Upper lobe of left lung (tissue), 6 donors: Measurements from ENCODE around the gene IGSF1. TPM values are rescaled to one million over a fixed set of nuclear protein-coding genes. Genes with fewer than 3 reads are reported as not detected.

Experiments used
- ATAC-seq, 2 donors: fragments of 200-7000 bp; cut with Tn5 transposase; one replicate each; pipeline ENCODE4 v1.9.1; 2022; ENCODE audit warnings: mild to moderate bottlenecking in 2 of 2, moderate library complexity in 2 of 2; ENCODE audit not compliant: low FRiP score in 2 of 2
- DNase-seq, 2 donors: peaks; one replicate each; pipeline ENCODE4 v3.0.0-alpha.2; 2019 to 2020
- H3K27ac ChIP-seq, 4 donors: fragments of 200-600 bp; sonication (generic); one replicate each; pipeline ENCODE4 v1.5.1; 2016 to 2019
- H3K27me3 ChIP-seq, 4 donors: fragments of 200-600 bp; sonication (generic); one replicate each; pipeline ENCODE4 v1.5.1; 2017 to 2019
- H3K36me3 ChIP-seq, 4 donors: fragments of 200-600 bp; sonication (generic); one replicate each; pipeline ENCODE4 v1.5.1; 2016 to 2019
- H3K4me1 ChIP-seq, 4 donors: fragments of 200-600 bp; sonication (generic); one replicate each; pipeline ENCODE4 v1.5.1; 2018 to 2019
- H3K4me3 ChIP-seq, 4 donors: fragments of 200-600 bp; sonication (generic); one replicate each; pipeline ENCODE4 v1.5.1; 2017 to 2019; ENCODE audit warnings: mild to moderate bottlenecking in 2 of 4, moderate library complexity in 1 of 4
- H3K9me3 ChIP-seq, 4 donors: fragments of 200-600 bp; sonication (generic); one replicate each; pipeline ENCODE4 v1.5.1; 2018 to 2019
- EP300 ChIP-seq, 4 donors: sonication (generic); formaldehyde crosslinking; IDR thresholded peaks; one replicate each; pipeline ENCODE4 v1.5.1; 2017; ENCODE audit warnings: antibody characterized with exemption in 4 of 4, control low read depth in 2 of 4
- POLR2A ChIP-seq, 4 donors: fragments of 450-650 bp; IDR thresholded peaks; one replicate each; pipeline ENCODE4 v1.5.1; 2016 to 2017; ENCODE audit warnings: antibody characterized with exemption in 4 of 4, mild to moderate bottlenecking in 2 of 4
- POLR2AphosphoS5 ChIP-seq, 2 donors: sonication (generic); formaldehyde crosslinking; IDR thresholded peaks; one replicate each; pipeline ENCODE4 v1.5.1; 2017; ENCODE audit warnings: antibody characterized with exemption in 2 of 2
- WGBS, 2 donors: methylation state at CpG; one replicate each; pipeline ENCODE4 v1.1.5; 2017 to 2018; 5-methylcytosine and 5-hydroxymethylcytosine counted together
- total RNA-seq, 6 donors: library from RNA; depleted of rRNA in 4 of 6; stranded (reverse); fragments of >200 nt in 4 of 6; gene quantifications; one replicate each; pipeline versions ENCODE4 v1.1.0 to v1.2.1, GENCODE V29; 2016 to 2021
- TF ChIP-seq, protein P1 (sequence below), 6 experiments: fragments of 450-650 bp in 4 of 6; fragments of 200-600 bp in 2 of 6; sonication (generic) in 2 of 6; IDR thresholded peaks; one replicate each; pipeline ENCODE4 v1.5.1; 2016 to 2019; ENCODE audit warnings: antibody characterized with exemption in 6 of 6
- donor health status: DM: no; HTN: no; CAD: no; lungs with moderate emphysema.
- donor health status: DM: no; HTN: yes; CAD: no; lungs with severe emphysema.

Gene IGSF1
- total RNA-seq, 6 donors from 2014 or later: 0.03 to 0.76 (median 0.39) TPM; not detected in 3

DNA sequence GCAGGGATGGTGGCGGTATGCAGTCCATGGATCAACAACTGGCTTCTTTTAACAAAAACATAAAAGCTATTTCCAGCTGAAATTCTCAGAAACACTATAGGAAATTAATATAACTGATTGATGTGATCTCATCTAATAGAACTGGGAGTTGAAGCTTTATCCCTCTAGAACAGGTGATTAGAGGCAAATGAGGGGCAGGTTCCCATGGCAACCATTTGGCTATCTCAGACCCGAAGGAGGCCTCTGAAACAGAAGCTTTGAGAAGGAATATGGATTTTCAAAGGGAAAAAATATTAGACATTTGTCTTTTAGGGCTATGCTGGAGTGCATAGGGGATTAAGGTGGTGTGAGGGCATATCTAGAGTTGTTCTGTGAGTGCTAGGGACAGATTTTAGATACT lies 50.0 kb downstream of the IGSF1 start:
- no peak for DNase-seq
- Histone ChIP-seq H3K4me1 (no peaks in the 10 kb centered on the region), H3K27me3 (no peaks in the 10 kb centered on the region), H3K36me3 (no peaks in the 10 kb centered on the region), H3K27ac (no peak overlapping the region), H3K9me3 (no peaks in the 10 kb centered on the region), H3K4me3 (no peak overlapping the region)
- 72 to 78% methylated on average over 2 of the region's 2 CpGs for WGBS, 2 donors
- TF ChIP-seq POLR2AphosphoS5 (IDR thresholded peaks at IDR 0.05) (no peak), EP300 (IDR thresholded peaks at IDR 0.05) (no peak), POLR2A (IDR thresholded peaks at IDR 0.05) (no peak)
- TF ChIP-seq, protein P1, sequence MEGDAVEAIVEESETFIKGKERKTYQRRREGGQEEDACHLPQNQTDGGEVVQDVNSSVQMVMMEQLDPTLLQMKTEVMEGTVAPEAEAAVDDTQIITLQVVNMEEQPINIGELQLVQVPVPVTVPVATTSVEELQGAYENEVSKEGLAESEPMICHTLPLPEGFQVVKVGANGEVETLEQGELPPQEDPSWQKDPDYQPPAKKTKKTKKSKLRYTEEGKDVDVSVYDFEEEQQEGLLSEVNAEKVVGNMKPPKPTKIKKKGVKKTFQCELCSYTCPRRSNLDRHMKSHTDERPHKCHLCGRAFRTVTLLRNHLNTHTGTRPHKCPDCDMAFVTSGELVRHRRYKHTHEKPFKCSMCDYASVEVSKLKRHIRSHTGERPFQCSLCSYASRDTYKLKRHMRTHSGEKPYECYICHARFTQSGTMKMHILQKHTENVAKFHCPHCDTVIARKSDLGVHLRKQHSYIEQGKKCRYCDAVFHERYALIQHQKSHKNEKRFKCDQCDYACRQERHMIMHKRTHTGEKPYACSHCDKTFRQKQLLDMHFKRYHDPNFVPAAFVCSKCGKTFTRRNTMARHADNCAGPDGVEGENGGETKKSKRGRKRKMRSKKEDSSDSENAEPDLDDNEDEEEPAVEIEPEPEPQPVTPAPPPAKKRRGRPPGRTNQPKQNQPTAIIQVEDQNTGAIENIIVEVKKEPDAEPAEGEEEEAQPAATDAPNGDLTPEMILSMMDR (IDR thresholded peaks at IDR 0.05): no peak
- no peak for ATAC-seq

DNA sequence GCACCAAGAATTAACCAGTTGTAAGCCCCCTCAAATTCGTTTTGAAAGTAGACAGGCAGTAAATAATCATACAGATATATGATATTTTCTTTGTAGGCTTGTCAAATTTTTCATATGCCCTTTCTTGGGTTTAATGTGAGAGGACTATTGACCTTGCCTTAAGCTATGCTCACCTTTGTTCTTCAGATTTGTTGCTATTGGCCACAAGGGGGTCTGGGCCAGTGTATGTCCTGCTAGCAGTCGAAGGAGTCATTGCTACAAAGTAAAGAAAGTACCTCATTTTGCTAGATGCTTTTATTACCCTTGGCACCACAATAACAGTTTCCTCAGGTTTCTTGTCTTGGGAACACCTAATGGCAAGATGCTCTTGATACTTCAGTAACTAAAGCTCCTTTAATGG lies 51.7 kb downstream of the IGSF1 start:
- no peaks in the 10 kb centered on the region for H3K27me3 ChIP-seq
- H3K4me1 ChIP-seq: no peaks in the 10 kb centered on the region
- no peaks in the 10 kb centered on the region for H3K9me3 ChIP-seq
- WGBS, 2 donors: 38 to 47% methylated on average over 1 to 2 of the region's 2 CpGs
- H3K36me3 ChIP-seq: no peaks in the 10 kb centered on the region
- DNase-seq: no peak
- no peak for ATAC-seq
- no peak overlapping the region for H3K4me3 ChIP-seq
- TF ChIP-seq POLR2AphosphoS5 (IDR thresholded peaks at IDR 0.05) (no peak), POLR2A (IDR thresholded peaks at IDR 0.05) (no peak), EP300 (IDR thresholded peaks at IDR 0.05) (no peak)
- TF ChIP-seq, protein P1 (IDR thresholded peaks at IDR 0.05): no peak
- H3K27ac ChIP-seq: no peak overlapping the region

DNA sequence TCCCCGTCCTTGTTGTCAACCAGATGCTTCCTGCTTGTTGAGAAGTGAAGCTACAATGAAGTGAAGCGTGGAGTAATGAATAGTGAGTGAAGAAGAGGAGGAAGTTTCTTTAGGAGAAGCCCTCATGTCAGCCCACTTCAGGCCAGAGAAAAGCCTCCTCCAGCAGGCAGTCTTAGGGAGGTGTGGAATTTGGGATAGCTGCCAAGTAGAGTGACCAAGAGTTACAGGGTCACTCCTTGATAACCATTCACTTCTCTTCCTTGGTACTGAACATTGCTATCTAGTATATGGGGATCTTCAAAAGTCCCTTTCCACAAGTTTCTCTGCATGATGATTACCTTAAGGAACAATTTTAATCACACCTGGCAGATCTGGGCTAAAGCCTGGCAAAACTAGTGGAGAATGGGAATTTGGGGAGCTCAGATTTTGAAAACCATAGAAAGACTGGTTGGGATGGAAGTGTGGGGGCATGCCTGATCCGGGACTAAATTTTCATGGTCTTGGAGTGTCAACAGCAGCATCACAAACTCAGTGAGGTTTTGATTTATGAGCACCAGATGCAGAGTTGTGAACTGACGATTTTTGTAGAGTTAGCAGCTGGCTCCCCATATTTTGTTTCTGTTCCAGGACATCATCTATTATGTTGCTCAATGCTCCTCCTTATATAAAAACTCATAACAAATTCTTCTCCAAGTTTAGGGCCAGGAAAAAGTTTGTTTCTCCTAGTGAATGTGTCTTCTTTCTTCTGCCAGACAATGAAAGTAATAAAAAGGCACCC lies 53.1 kb downstream of the IGSF1 start:
- WGBS, 2 donors: 45 to 57% methylated on average over 4 of the region's 4 CpGs
- Histone ChIP-seq H3K9me3 (no peaks in the 10 kb centered on the region), H3K4me1 (no peaks in the 10 kb centered on the region), H3K4me3 (no peak overlapping the region), H3K36me3 (no peaks in the 10 kb centered on the region), H3K27me3 (no peaks in the 10 kb centered on the region), H3K27ac (no peak overlapping the region)
- ATAC-seq (no peak), DNase-seq (no peak)
- TF ChIP-seq, protein P1 (IDR thresholded peaks at IDR 0.05): no peak
- TF ChIP-seq EP300 (IDR thresholded peaks at IDR 0.05) (no peak), POLR2A (IDR thresholded peaks at IDR 0.05) (no peak), POLR2AphosphoS5 (IDR thresholded peaks at IDR 0.05) (no peak)

DNA sequence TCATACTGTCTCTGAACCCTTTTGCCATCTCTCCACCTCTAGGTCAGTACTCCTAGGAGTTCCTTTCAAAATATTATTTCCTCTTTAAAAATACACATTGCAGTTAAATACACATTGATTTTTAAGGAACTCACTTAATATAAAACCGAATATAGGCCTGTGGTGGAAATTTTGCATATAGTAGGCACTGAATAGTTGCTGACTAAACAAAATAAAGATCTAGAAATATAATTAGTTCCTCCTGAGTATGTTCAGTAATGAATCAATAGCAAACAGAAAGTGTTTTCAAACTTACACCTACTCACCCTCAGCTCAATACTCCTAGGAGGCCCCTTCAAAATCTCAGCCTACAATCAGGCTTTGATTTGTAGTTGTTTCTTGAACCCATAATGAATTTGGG lies 61.5 kb downstream of the IGSF1 start:
- Histone ChIP-seq H3K36me3 (no peaks in the 10 kb centered on the region), H3K4me1 (no peaks in the 10 kb centered on the region), H3K27ac (no peak overlapping the region), H3K27me3 (no peaks in the 10 kb centered on the region), H3K4me3 (no peak overlapping the region), H3K9me3 (no peaks in the 10 kb centered on the region)
- TF ChIP-seq, protein P1 (IDR thresholded peaks at IDR 0.05): no peak
- TF ChIP-seq POLR2A (IDR thresholded peaks at IDR 0.05) (no peak), EP300 (IDR thresholded peaks at IDR 0.05) (no peak)
- 52 to 85% methylated on average over 1 of the region's 1 CpG for WGBS, 2 donors
- ATAC-seq: no peak
- DNase-seq: no peak

DNA sequence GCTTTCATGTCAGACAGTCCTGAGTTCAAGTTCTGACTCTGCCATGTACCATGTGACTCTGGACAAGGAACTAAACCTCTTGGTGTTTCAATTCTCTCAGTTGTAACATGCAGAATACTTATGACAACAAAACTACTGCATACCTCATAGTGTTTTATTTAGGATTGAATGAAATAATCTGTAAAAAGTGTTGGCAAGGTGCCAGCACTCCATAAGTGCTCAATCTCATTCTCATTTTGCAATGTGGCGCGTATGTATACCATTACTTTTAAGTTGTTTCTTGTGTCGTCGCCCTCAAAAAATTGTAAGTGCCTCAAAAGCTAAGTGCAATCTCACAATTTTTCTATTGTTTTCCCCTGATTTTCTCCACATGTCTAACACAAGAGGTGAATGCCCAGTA lies 62.5 kb downstream of the IGSF1 start:
- Histone ChIP-seq H3K4me1 (no peaks in the 10 kb centered on the region), H3K27me3 (no peaks in the 10 kb centered on the region), H3K36me3 (no peaks in the 10 kb centered on the region), H3K9me3 (no peaks in the 10 kb centered on the region), H3K27ac (no peak overlapping the region), H3K4me3 (no peak overlapping the region)
- TF ChIP-seq POLR2A (IDR thresholded peaks at IDR 0.05) (no peak), POLR2AphosphoS5 (IDR thresholded peaks at IDR 0.05) (no peak), EP300 (IDR thresholded peaks at IDR 0.05) (no peak)
- TF ChIP-seq, protein P1 (IDR thresholded peaks at IDR 0.05): no peak
- DNase-seq: no peak
- 85 to 86% methylated on average over 4 of the region's 4 CpGs for WGBS, 2 donors
- no peak for ATAC-seq
